IMR-90 (cell line): ENCODE data around the gene LEMD1. TPM values are rescaled to one million over a fixed set of nuclear protein-coding genes. Genes with fewer than 3 reads are reported as not detected.

ENCODE experiments used
- ATAC-seq: fragments of 200-7000 bp; cut with Tn5 transposase; 2 replicates; pipeline ENCODE4 v1.9.1; 2020; ENCODE audit warnings: low read depth, mild to moderate bottlenecking, moderate library complexity
- BruUV-seq: library from RNA; stranded (reverse); fragments of 400-500 nt; replicated peaks from 2 replicates; lab custom pipeline; 2021; lab: Mats Ljungman, UMichigan
- CTCF ChIA-PET: fragments of 300-600 bp; formaldehyde crosslinking; extraction: SDS; loops from one replicate; lab custom pipeline; 2021; ENCODE audit warnings: antibody characterized with exemption; lab: Yijun Ruan, JAX
- POLR2A ChIA-PET: fragments of 300-600 bp; sonication (Branson Sonifier 250); formaldehyde crosslinking; loops from one replicate; lab custom pipeline; 2022; ENCODE audit warnings: antibody characterized with exemption; ENCODE audit not compliant: unreplicated experiment; lab: Charles Lee
- DNase-seq: peaks from one replicate; pipeline ENCODE4 v3.0.0; 2013
- H2AFZ ChIP-seq: replicated peaks from 2 replicates; pipeline ENCODE3; 2013; ENCODE audit warnings: low read length, mild to moderate bottlenecking; ENCODE audit not compliant: poor library complexity
- H2AK5ac ChIP-seq: 2 replicates; pipeline ENCODE4 v1.6.1; 2013; ENCODE audit warnings: low read depth, low read length, inconsistent platforms
- H2AK9ac ChIP-seq: replicated peaks from 2 replicates; pipeline ENCODE3; 2013; ENCODE audit warnings: mild to moderate bottlenecking, low read depth, low read length, moderate library complexity; ENCODE audit not compliant: poor library complexity
- H2BK120ac ChIP-seq: 2 replicates; pipeline ENCODE4 v1.6.1; 2013; ENCODE audit warnings: low read depth, low read length, inconsistent platforms
- H2BK15ac ChIP-seq: 3 replicates; pipeline ENCODE4 v1.6.1; 2013; ENCODE audit warnings: low read depth, low read length, inconsistent platforms
- H2BK20ac ChIP-seq: 2 replicates; pipeline ENCODE4 v1.6.1; 2013; ENCODE audit warnings: low read depth, mild to moderate bottlenecking, inconsistent platforms, low read length, moderate library complexity
- H2BK5ac ChIP-seq: 2 replicates; pipeline ENCODE4 v1.6.1; 2013; ENCODE audit warnings: mild to moderate bottlenecking, low read depth, low read length, inconsistent platforms; ENCODE audit not compliant: poor library complexity, severe bottlenecking
- H3K14ac ChIP-seq: replicated peaks from 2 replicates; pipeline ENCODE4 v1.6.1; 2013; ENCODE audit warnings: low read depth, low read length, inconsistent platforms
- H3K18ac ChIP-seq: 2 replicates; pipeline ENCODE4 v1.6.1; 2013; ENCODE audit warnings: low read depth, low read length, control low read depth
- H3K23ac ChIP-seq: 2 replicates; pipeline ENCODE4 v1.6.1; 2013; ENCODE audit warnings: low read depth, low read length, inconsistent platforms
- H3K27ac ChIP-seq: 2 replicates; pipeline ENCODE4 v1.5.1; 2013; ENCODE audit warnings: mild to moderate bottlenecking, control low read depth, low read length; ENCODE audit not compliant: insufficient read depth
- H3K27me3 ChIP-seq: 2 replicates; pipeline ENCODE4 v1.6.1; 2013; ENCODE audit warnings: low read length; ENCODE audit not compliant: control insufficient read depth, insufficient read depth
- H3K36me3 ChIP-seq: 2 replicates; pipeline ENCODE4 v1.6.1; 2013; ENCODE audit warnings: low read length, mixed read lengths; ENCODE audit not compliant: control insufficient read depth, insufficient read depth
- H3K4ac ChIP-seq: 2 replicates; pipeline ENCODE4 v1.6.1; 2013; ENCODE audit warnings: low read depth, low read length, inconsistent platforms
- H3K4me1 ChIP-seq: 2 replicates; pipeline ENCODE4 v1.6.1; 2013; ENCODE audit warnings: low read length, mixed read lengths; ENCODE audit not compliant: control insufficient read depth, insufficient read depth
- H3K4me2 ChIP-seq: 2 replicates; pipeline ENCODE4 v1.6.1; 2013; ENCODE audit warnings: low read depth, mild to moderate bottlenecking, control low read depth, low read length, moderate library complexity
- H3K4me3 ChIP-seq: 2 replicates; pipeline ENCODE4 v1.5.1; 2013; ENCODE audit warnings: low read depth, mild to moderate bottlenecking, control low read depth, low read length, moderate library complexity; ENCODE audit not compliant: insufficient read depth
- H3K56ac ChIP-seq: 2 replicates; pipeline ENCODE4 v1.6.1; 2013; ENCODE audit warnings: low read length, inconsistent platforms; ENCODE audit not compliant: insufficient read depth; ENCODE audit errors: extremely low read depth
- H3K79me1 ChIP-seq, 2 experiments: 2 replicates each; pipeline ENCODE4 v1.6.1; 2013; ENCODE audit warnings: low read length in 2 of 2, inconsistent platforms in 1 of 2, low read depth in 1 of 2
- H3K9ac ChIP-seq: 2 replicates; pipeline ENCODE4 v1.6.1; 2013; ENCODE audit warnings: low read depth, low read length, control low read depth
- H3K9me1 ChIP-seq: 2 replicates; pipeline ENCODE4 v1.6.1; 2013; ENCODE audit warnings: low read length, inconsistent platforms; ENCODE audit not compliant: insufficient read depth
- H3K9me3 ChIP-seq: 2 replicates; pipeline ENCODE4 v1.6.1; 2013; ENCODE audit warnings: low read length; ENCODE audit not compliant: control insufficient read depth, insufficient read depth
- H4K20me1 ChIP-seq: 2 replicates; pipeline ENCODE4 v1.6.1; 2013; ENCODE audit warnings: low read length, inconsistent platforms; ENCODE audit not compliant: insufficient read depth
- H4K5ac ChIP-seq: 2 replicates; pipeline ENCODE4 v1.6.1; 2013; ENCODE audit warnings: mild to moderate bottlenecking, low read depth, low read length, control low read depth
- H4K8ac ChIP-seq, 2 experiments: 2 replicates each; pipeline ENCODE4 v1.6.1; 2013; ENCODE audit warnings: low read depth in 2 of 2, low read length in 2 of 2, control low read depth in 1 of 2, inconsistent platforms in 1 of 2
- H4K91ac ChIP-seq: 2 replicates; pipeline ENCODE4 v1.6.1; 2013; ENCODE audit warnings: low read depth, low read length, inconsistent platforms; ENCODE audit not compliant: insufficient read depth
- CEBPB ChIP-seq: IDR thresholded peaks from 2 replicates; pipeline ENCODE4 v1.6.1; 2012; ENCODE audit warnings: low read depth, low read length, improper control_type of control experiment
- CHD1 ChIP-seq: IDR thresholded peaks from 2 replicates; pipeline ENCODE4 v1.6.1; 2012; ENCODE audit warnings: low read depth, low read length, improper control_type of control experiment
- CTCF ChIP-seq: conservative IDR thresholded peaks from 2 replicates; pipeline ENCODE4 v1.5.1; 2012; ENCODE audit warnings: mild to moderate bottlenecking, low read depth, low read length, improper control_type of control experiment
- FOS ChIP-seq: fragments of 150-350 bp; IDR thresholded peaks from 2 replicates; pipeline ENCODE4 v1.6.1; 2016; ENCODE audit warnings: low read depth, low read length
- MAZ ChIP-seq: IDR thresholded peaks from 2 replicates; pipeline ENCODE4 v1.6.1; 2012; ENCODE audit warnings: low read depth, mild to moderate bottlenecking, low read length, improper control_type of control experiment, moderate library complexity, borderline replicate concordance
- MXI1 ChIP-seq: IDR thresholded peaks from 2 replicates; pipeline ENCODE4 v1.6.1; 2012; ENCODE audit warnings: low read depth, mild to moderate bottlenecking, low read length, moderate library complexity, borderline replicate concordance
- NFE2L2 ChIP-seq: fragments of 150-350 bp; IDR thresholded peaks from 2 replicates; pipeline ENCODE4 v1.6.1; 2016; ENCODE audit warnings: low read depth, mild to moderate bottlenecking, low read length
- POLR2A ChIP-seq: IDR thresholded peaks from 2 replicates; pipeline ENCODE4 v1.6.1; 2012; ENCODE audit warnings: mild to moderate bottlenecking, low read depth, low read length
- RCOR1 ChIP-seq: IDR thresholded peaks from 2 replicates; pipeline ENCODE4 v1.6.1; 2012; ENCODE audit warnings: mild to moderate bottlenecking, low read length, improper control_type of control experiment; ENCODE audit not compliant: insufficient replicate concordance
- SMC3 ChIP-seq: fragments of 150-350 bp; IDR thresholded peaks from 2 replicates; pipeline ENCODE4 v1.6.1; 2016; ENCODE audit warnings: low read depth, mild to moderate bottlenecking, antibody characterized with exemption, low read length, moderate library complexity
- WGBS, 2 experiments: methylation state at CpG; one replicate each; pipeline versions ENCODE4 v1.1.5 to v1.1.7; 2013; ENCODE audit warnings: missing lambda C conversion rate in 2 of 2; ENCODE audit not compliant: insufficient read length in 1 of 2; ENCODE audit errors: extremely low coverage in 2 of 2; 5-methylcytosine and 5-hydroxymethylcytosine counted together
- dilution Hi-C: fragments of 300-500 bp; cut with HindIII; formaldehyde crosslinking; loops from one replicate; pipeline ENCODE4 v1.14.3; 2018; ENCODE audit warnings: low sequenced_read_pairs; ENCODE audit not compliant: unreplicated experiment
- in situ Hi-C: fragments of 300-500 bp; cut with MboI; formaldehyde crosslinking; loops from 3 replicates; pipeline ENCODE4 v1.14.3; 2019; ENCODE audit warnings: low sequenced_read_pairs, inconsistent platforms, mixed read lengths
- intact Hi-C: fragments of 100-400 bp; cut with micrococcal nuclease; formaldehyde crosslinking; loops from 2 replicates; pipeline ENCODE4 v1.10.0; 2022
- polyA plus RNA-seq, 3 experiments: library from polyadenylated mRNA; depleted of rRNA; stranded (reverse); fragments of >200 nt; gene quantifications; 2 replicates each; pipeline ENCODE4 v1.2.3, GENCODE V29; 2012; ENCODE audit warnings: low replicate concordance in 1 of 3
- total RNA-seq: library from RNA; depleted of rRNA; stranded (reverse); fragments of >200 nt; gene quantifications from 2 replicates; pipeline ENCODE4 v1.2.3, GENCODE V29; 2012

The LEMD1 gene
- total and polyA plus RNA-seq, 2 of the 4 experiments (the other 2 are of a cell fraction) = not detected

DNA sequence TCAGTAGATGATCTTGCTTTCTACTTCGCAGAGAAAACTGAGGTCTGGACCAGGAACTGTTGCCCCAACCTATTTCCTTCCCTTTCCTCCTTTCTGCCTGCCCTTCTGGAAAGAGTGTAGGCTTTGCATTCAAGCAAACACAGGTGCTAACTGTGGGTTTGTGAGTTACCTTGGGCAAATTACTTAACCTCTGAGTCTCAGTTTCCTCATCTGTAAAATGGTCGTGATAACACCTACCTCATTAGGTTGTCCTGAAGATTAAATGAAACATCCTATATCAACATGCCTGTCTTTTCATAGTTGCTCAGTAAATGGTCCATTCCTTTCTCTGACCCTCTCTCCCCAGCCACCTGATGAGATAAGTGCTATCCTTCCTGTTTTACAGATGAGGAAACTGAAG is 43.5 kb upstream of the LEMD1 start:
- no peak overlapping the region for H4K5ac ChIP-seq
- H3K14ac ChIP-seq = no peak overlapping the region
- no peaks in the 10 kb centered on the region for H3K4me1 ChIP-seq
- H3K9ac ChIP-seq = no peak overlapping the region
- H3K4me2 ChIP-seq = no peak overlapping the region
- no peak for TF ChIP-seq RCOR1
- TF ChIP-seq SMC3 = no peak
- no peak for TF ChIP-seq POLR2A
- TF ChIP-seq CHD1 = no peak
- TF ChIP-seq CTCF = no peak
- TF ChIP-seq NFE2L2 = no peak
- no peak for TF ChIP-seq MXI1
- no peak for TF ChIP-seq CEBPB
- TF ChIP-seq MAZ = no peak
- no peak for TF ChIP-seq FOS
- H4K91ac ChIP-seq = no peak overlapping the region
- H2BK5ac ChIP-seq = no peak overlapping the region
- H3K9me3 ChIP-seq = no peaks in the 10 kb centered on the region
- no peak for ATAC-seq
- no peak overlapping the region for H3K4me3 ChIP-seq
- in situ Hi-C loops = no loop called here
- H3K4ac ChIP-seq = no peak overlapping the region
- no peaks in the 10 kb centered on the region for H3K36me3 ChIP-seq
- H2BK20ac ChIP-seq = no peak overlapping the region
- POLR2A ChIA-PET = no interaction called here
- H3K23ac ChIP-seq = no peak overlapping the region
- H4K20me1 ChIP-seq = no peaks in the 10 kb centered on the region
- H2AK9ac ChIP-seq = no peak overlapping the region
- DNase-seq = no peak
- H3K9me1 ChIP-seq = no peaks in the 10 kb centered on the region
- H2BK15ac ChIP-seq = no peak overlapping the region
- H3K79me1 ChIP-seq = no peaks in the 10 kb centered on the region
- no peak overlapping the region for H3K56ac ChIP-seq
- no CpG with 5 or more reads among the region's 2 CpGs for WGBS, 2 experiments
- H4K8ac ChIP-seq = no peak overlapping the region
- H3K27me3 ChIP-seq = peaks cover 42% of the 10 kb centered on the region
- no peak overlapping the region for H2AFZ ChIP-seq
- no peak overlapping the region for H2BK120ac ChIP-seq
- dilution Hi-C loops = no loop called here
- intact Hi-C loops = no loop called here
- no peak overlapping the region for H3K27ac ChIP-seq
- no peak overlapping the region for H2AK5ac ChIP-seq
- no TSS peak for BruUV-seq
- H3K18ac ChIP-seq = no peak overlapping the region
- CTCF ChIA-PET = no interaction called here
